Mucosa of rectum (tissue), 2 donors: ENCODE data around the gene MVB12B.

ENCODE experiments used
- H3K27ac ChIP-seq, 2 donors: one replicate each; pipeline ENCODE4 v1.7.0; 2013; ENCODE audit warnings: inconsistent platforms in 2 of 2, low read depth in 2 of 2, low read length in 2 of 2
- H3K27me3 ChIP-seq, 2 donors: one replicate each; pipeline ENCODE4 v1.7.0; 2013; ENCODE audit warnings: low read length in 2 of 2; ENCODE audit not compliant: control insufficient read depth in 2 of 2, insufficient read depth in 2 of 2
- H3K36me3 ChIP-seq, 2 donors: one replicate each; pipeline ENCODE4 v1.7.0; 2013; ENCODE audit warnings: low read length in 2 of 2; ENCODE audit not compliant: control insufficient read depth in 2 of 2, insufficient read depth in 2 of 2
- H3K4me1 ChIP-seq, 2 donors: one replicate each; pipeline ENCODE4 v1.7.0; 2013; ENCODE audit warnings: low read length in 2 of 2, mild to moderate bottlenecking in 1 of 2; ENCODE audit not compliant: control insufficient read depth in 2 of 2, insufficient read depth in 2 of 2
- H3K4me3 ChIP-seq, 2 donors: one replicate each; pipeline ENCODE4 v1.7.0; 2013; ENCODE audit warnings: low read length in 2 of 2
- H3K9ac ChIP-seq, 2 donors: one replicate each; pipeline ENCODE4 v1.7.0; 2013; ENCODE audit warnings: low read length in 2 of 2, low read depth in 1 of 2, mild to moderate bottlenecking in 1 of 2
- H3K9me3 ChIP-seq, 2 donors: one replicate each; pipeline ENCODE4 v1.7.0; 2013; ENCODE audit warnings: low read length in 2 of 2; ENCODE audit not compliant: control insufficient read depth in 2 of 2
- donor health status: healthy.
- donor health status: Normal muscosa, but diverticular disease.

The MVB12B gene

DNA sequence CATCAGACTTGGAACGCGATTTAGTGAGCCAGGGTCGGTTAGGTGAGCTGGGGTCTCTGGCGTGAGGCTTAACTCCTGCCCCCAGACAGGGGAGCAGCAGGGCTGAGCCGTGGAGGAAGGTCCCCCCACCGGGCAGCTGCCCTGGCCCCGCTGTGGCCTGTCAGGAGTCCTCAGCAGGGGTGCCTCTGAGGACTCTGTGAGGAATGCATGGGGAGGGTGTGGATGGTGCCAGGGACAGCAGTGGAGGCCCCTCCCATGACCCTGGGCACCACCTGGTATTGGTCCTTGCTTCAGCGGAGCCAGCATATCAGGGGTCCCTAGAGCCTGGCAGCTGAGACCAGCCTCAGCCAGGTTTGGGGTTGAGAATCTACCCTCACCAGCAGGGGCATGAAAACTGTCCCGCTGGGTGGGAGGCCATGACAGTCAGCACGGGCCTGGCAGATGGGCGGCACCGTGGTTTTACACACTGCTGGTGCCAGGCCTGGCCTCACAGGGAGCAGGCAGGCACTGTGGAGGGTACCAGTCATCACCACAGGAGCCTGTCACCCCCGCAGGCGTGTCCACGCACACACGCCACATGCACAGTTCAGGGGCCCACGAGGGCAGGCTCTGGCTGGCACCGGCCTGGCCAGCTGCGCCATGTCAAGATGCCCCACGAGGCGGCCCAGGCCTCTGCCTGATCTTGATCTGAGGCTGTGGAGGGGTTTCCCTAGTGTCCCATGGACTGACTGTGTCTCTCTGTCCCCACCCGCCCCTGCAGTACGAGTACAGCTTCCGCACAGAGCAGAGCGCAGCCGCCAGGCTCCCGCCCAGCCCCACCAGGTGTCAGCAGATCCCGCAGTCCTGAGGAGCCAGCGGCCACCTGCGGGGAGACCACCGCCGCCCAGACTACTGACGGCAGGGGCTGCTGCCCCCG is 176.0 kb downstream of the MVB12B start:
- Histone ChIP-seq H3K27me3 (no peaks in the 10 kb centered on the region), H3K27ac (no peak overlapping the region), H3K4me3 (no peak overlapping the region), H3K9ac (no peak overlapping the region), H3K36me3 (peaks cover 2 to 4% of the 10 kb centered on the region in 2 donors), H3K4me1 (peaks cover 0 to 7% of the 10 kb centered on the region in 2 donors), H3K9me3 (no peaks in the 10 kb centered on the region)

DNA sequence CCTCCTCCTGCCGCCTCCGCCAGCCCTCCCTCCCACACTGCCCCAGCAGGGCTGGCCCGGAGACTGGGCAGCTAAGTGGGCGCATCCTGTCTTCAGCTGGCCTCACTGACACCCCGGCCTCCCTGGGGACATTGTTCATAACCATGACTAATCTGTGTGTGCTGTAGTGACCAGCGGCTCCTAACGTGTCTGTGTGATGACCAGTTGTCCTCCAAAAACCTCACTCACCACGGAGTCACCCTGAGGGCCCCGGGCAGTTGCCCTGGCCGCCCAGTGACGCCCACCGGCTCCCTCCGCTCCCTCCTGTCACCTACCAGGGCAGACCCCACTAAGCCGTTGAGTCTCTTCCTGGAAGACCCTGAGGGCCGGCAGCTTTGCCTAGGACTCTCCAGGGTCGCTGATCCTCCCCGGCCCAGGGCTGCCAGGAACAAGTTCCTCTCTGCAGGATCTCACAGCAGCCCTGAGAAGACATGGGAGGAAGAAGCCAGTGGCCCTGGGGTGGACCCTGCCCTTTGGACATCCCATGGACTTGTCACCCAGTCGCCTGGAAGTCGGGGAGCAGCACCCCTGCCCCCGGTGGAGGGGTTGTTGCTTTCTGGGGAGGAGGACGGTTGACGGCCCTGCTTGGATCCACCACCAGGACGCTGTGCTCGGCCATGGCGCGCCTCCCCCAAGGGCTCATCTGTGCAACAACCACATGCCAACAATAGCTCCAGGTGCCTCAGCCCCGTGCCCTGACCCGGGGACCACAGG is 176.9 kb downstream of the MVB12B start:
- no peak overlapping the region for H3K4me3 ChIP-seq
- H3K27ac ChIP-seq: no peak overlapping the region
- peaks cover 2 to 4% of the 10 kb centered on the region in 2 donors for H3K36me3 ChIP-seq
- no peaks in the 10 kb centered on the region for H3K9me3 ChIP-seq
- H3K27me3 ChIP-seq: no peaks in the 10 kb centered on the region
- H3K9ac ChIP-seq: no peak overlapping the region
- H3K4me1 ChIP-seq: peaks cover 0 to 7% of the 10 kb centered on the region in 2 donors

DNA sequence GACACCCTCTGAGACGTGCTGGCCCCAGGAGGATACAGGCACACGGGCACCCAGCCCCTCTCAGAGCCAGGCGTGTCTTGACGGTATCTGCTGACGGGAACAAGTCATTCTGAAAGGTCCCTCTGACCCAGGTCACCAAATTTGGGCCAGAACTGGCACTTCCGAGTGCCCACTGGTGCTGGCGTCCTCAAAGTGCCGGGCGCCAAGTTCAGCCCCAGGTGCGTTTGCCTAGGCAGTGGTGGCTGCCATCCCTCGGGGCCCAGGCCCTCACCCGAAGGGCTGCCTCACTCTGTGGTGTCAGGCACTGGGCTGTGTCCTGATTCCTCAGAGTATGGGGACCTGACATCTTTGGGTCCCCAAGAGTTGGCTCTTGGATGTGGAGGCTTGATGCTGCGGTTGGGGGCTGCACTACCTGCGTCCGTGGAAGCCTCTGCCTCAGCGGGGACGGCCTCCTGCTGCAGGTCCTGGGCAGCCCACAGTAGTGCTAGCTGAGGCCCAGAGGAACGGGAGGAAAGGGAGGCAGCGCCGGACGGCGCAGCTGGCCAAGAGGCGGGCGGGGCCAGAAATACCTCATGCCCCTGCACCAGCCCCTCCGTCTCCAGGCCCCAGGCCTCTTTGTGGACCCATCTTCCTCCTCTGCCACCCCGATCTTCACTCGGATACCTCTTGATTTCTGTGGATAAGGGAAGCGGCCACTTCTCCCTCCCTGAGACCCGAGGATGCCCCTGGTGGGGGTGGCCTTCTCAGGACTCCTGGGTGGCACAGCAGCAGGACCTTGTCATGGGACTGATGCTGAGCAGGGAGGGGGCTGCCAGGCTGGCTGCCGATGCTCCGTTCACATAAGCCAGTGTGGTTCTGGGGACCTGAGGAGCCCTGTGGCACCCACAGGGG is 177.7 kb downstream of the MVB12B start:
- H3K9ac ChIP-seq: no peak overlapping the region
- peaks cover 0 to 3% of the 10 kb centered on the region in 2 donors for H3K4me1 ChIP-seq
- no peak overlapping the region for H3K4me3 ChIP-seq
- peaks cover 2 to 4% of the 10 kb centered on the region in 2 donors for H3K36me3 ChIP-seq
- H3K27ac ChIP-seq: no peak overlapping the region
- H3K9me3 ChIP-seq: no peaks in the 10 kb centered on the region
- H3K27me3 ChIP-seq: no peaks in the 10 kb centered on the region

DNA sequence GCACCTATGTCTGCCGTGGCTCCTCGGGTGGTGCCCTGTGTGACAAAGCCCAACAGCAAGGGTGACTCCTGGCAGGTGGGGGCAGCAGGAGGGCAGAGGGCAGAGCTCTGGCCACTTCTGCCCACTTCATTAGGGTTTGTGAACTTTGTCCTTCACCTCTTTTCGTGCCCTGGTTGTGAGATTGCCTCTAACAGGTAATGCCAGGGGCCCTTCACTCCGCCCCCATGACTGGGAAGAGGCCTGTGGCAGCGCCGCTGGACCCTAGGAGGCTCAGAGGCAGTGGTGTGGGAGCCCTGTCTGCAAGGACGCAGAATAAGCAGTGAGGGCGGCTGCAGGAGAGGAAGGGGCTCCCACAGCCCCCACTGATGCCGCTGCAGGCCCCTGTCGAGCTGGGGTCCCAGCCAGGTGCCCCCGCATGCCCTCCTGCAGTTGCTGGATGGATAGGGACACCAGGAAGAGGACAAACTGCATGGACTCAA is 178.4 kb downstream of the MVB12B start:
- H3K9me3 ChIP-seq: no peaks in the 10 kb centered on the region
- no peaks in the 10 kb centered on the region for H3K27me3 ChIP-seq
- no peak overlapping the region for H3K4me3 ChIP-seq
- peaks cover 2 to 4% of the 10 kb centered on the region in 2 donors for H3K36me3 ChIP-seq
- no peaks in the 10 kb centered on the region for H3K4me1 ChIP-seq
- no peak overlapping the region for H3K9ac ChIP-seq
- H3K27ac ChIP-seq: no peak overlapping the region

DNA sequence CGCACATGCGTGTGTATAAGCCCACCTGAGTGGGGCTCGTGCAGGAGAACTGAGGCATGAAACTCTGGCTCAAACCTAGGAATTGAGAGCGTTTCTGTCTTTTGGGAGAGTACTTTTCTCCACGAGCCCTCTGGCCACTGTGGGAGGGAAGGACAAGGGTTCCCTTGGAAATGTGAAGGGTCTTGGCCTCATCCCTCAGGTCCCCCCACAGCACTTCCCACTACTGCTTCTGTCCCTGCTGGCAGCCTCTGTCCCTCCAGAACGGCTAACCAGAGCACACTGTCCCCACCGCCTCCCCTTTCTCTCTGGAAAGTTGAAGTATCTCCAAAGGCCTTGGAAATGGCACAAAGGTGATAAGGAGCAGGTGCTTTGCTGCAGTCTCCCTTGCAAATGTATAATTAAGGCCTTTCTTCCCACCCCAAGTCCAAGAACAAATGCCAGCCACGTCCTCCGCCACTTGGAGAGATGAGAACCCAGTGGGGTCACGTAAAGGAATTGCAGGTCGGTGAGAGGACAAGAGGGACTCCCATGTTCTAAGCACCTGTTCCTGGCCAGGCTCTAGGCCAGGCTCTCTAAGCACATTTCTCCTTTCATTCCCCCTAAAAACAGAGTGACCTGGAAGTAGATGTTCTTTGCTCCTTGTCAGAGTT is 179.2 kb downstream of the MVB12B start:
- no peaks in the 10 kb centered on the region for H3K9me3 ChIP-seq
- H3K36me3 ChIP-seq: peaks cover 2 to 4% of the 10 kb centered on the region in 2 donors
- H3K4me3 ChIP-seq: no peak overlapping the region
- H3K9ac ChIP-seq: no peak overlapping the region
- H3K27ac ChIP-seq: no peak overlapping the region
- H3K27me3 ChIP-seq: peaks cover 2 to 3% of the 10 kb centered on the region in 2 donors
- no peaks in the 10 kb centered on the region for H3K4me1 ChIP-seq

DNA sequence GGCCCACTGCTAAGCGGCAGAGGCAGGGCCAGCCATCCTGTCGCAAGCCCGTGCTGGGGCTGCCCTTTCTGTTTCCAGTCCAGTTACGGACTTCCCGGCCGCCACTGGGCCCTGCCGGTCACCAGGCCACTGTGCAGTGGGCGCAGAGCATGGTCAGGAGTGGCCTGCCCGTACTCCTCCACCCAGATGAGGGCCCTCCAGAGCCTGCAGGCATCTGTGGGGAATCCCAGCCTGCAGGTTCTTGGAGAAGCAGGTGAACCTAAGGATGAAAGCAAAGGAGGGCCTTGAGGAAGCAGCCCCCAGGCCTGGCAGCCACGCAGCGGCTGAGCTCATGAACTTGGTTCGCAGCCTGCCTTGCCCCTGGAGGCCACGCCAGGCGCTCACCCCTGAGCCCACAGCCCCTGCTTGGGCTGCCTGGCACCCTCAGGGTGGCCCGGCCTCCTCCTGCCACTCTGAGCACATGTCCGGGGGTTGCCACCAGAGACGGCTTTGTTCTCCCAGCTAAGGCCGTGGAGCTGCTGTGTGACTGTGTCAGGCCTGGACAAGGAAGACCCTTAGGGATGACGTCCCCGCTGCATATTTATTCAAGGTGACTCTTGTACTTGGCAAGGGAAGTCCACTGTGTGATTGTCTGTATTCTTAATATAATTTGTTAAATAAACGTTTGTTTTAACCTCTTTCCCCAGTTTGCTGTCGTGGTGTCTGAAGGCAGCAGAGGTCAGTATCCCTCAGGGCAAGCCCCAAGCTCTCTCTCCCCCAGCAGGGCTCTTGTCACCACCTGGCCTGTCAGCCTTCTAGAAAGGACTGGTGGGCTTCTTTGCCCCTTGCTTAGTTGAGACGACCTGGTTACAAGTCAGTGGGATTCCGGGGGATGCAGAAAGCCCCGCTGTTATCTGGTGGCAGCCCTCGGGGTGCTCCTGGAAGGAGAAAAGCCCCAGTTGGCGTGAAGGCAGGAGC is 180.0 kb downstream of the MVB12B start:
- Histone ChIP-seq H3K9ac (no peak overlapping the region), H3K27ac (no peak overlapping the region), H3K9me3 (no peaks in the 10 kb centered on the region), H3K27me3 (peaks cover 2 to 3% of the 10 kb centered on the region in 2 donors), H3K36me3 (peaks cover 2 to 4% of the 10 kb centered on the region in 2 donors), H3K4me3 (no peak overlapping the region), H3K4me1 (no peaks in the 10 kb centered on the region)

DNA sequence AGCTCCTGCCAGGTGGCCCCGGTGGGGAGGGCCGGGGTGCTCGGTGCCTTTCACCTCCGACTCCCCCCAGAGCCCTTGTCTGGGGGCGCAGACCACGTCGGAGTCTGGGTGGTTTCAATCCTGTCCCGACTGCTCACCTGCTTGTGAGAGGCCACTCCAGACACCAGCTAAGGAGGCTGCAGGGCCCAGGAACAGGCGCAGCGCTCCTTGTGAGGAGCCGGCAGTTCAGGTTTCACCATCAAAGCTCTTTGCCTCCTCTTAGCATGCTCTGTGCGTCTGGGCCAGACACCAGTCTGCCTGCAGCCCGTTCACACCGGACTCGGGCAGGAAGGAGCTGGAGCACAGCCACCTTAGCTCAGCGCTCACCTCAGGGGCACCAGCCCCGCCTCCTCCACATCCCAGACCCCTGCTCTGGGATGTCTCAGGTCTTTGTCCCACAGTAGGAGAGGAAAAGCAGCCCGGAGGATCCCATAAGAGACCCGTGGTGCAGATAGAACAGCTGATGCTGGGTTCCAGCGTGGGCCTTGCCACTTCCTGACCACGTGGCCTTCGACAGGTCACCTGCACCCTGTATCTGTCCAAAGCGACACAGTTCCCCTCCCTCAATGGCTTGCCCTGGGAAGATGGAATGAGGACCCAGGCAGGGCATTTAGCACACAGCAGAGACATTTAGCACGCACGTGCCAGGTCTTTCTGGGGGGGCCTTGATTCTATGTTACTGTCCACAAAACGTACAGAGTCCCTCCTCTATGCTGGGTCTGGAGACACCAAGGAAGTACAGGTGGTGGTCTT is 180.9 kb downstream of the MVB12B start:
- Histone ChIP-seq H3K36me3 (peaks cover 2 to 4% of the 10 kb centered on the region in 2 donors), H3K4me3 (no peak overlapping the region), H3K27ac (no peak overlapping the region), H3K27me3 (peaks cover 2 to 3% of the 10 kb centered on the region in 2 donors), H3K4me1 (no peaks in the 10 kb centered on the region), H3K9me3 (no peaks in the 10 kb centered on the region), H3K9ac (no peak overlapping the region)

DNA sequence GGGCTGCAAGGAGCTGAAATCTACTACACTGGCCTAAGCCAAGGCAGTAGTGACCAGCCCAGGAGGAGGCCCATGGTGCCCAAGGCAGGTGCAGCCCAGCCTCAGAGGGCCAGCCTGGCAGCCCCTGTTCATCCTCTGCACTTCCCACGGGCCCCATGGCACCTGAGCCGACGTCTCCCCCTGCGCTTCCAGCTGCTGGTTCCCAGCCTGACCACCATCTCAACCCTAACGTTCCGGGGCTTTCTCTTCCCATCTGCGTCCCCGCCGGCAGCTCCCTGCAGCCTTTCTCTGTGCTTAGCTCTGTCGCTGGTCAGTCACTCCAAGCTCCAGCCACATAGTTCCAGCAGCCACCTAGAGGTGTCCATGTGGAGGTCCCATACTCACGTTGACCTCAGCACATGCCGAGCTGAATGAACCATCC is 181.6 kb downstream of the MVB12B start:
- H3K27me3 ChIP-seq: peaks cover 3 to 5% of the 10 kb centered on the region in 2 donors
- H3K36me3 ChIP-seq: peaks cover 2 to 4% of the 10 kb centered on the region in 2 donors
- no peaks in the 10 kb centered on the region for H3K9me3 ChIP-seq
- H3K4me1 ChIP-seq: no peaks in the 10 kb centered on the region
- no peak overlapping the region for H3K27ac ChIP-seq
- no peak overlapping the region for H3K4me3 ChIP-seq
- no peak overlapping the region for H3K9ac ChIP-seq
